Measurements from ENCODE around the gene SPRR2G. TPM values are rescaled to one million over a fixed set of nuclear protein-coding genes. Genes with fewer than 3 reads are reported as not detected.

Gene SPRR2G
- total RNA-seq, 1 experiment from 2014 or later: not detected

DNA sequence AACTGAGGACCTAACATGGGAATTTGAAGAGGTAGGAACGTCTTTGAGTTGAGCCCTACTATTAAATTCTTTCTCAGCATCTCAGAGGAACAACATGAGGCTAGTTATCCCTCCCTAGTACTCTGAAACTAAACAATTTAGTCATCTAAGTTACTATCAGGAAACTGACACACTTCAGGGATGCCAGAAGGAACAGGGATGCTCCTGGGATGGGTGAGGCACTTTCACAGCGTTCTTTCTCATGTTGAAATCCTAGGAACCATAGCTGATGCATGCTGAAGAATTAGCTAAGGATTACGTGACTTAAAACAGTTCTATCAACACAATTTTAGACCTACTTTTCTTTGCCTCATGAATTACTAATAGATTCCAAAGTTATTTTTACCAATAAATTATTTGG lies 1.8 kb upstream of the SPRR2G start:
- Histone ChIP-seq H3K36me3 (ENCODE audit: control insufficient read depth, insufficient read depth, low read length) (no peaks in the 10 kb centered on the region), H3K4me3 (ENCODE audit: low read depth in 2 of 2, low read length in 2 of 2) (no peak overlapping the region), H3K27ac (ENCODE audit: low read length) (no peak overlapping the region), H3K9me3 (ENCODE audit: control insufficient read depth, insufficient read depth, low read depth, low read length) (no peaks in the 10 kb centered on the region), H3K4me1 (ENCODE audit: control insufficient read depth, insufficient read depth, low read length) (no peaks in the 10 kb centered on the region), H3K27me3 (ENCODE audit: control insufficient read depth, insufficient read depth, low read length) (peaks cover 3% of the 10 kb centered on the region; the same call in 1 of the 2 replicates)
- TF ChIP-seq, protein P1, sequence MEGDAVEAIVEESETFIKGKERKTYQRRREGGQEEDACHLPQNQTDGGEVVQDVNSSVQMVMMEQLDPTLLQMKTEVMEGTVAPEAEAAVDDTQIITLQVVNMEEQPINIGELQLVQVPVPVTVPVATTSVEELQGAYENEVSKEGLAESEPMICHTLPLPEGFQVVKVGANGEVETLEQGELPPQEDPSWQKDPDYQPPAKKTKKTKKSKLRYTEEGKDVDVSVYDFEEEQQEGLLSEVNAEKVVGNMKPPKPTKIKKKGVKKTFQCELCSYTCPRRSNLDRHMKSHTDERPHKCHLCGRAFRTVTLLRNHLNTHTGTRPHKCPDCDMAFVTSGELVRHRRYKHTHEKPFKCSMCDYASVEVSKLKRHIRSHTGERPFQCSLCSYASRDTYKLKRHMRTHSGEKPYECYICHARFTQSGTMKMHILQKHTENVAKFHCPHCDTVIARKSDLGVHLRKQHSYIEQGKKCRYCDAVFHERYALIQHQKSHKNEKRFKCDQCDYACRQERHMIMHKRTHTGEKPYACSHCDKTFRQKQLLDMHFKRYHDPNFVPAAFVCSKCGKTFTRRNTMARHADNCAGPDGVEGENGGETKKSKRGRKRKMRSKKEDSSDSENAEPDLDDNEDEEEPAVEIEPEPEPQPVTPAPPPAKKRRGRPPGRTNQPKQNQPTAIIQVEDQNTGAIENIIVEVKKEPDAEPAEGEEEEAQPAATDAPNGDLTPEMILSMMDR (IDR thresholded peaks at IDR 0.05): no peak
- TF ChIP-seq SIN3A (IDR thresholded peaks at IDR 0.05; ENCODE audit: borderline replicate concordance, insufficient read depth, low read depth, low read length) (no peak), TCF7L2 (IDR thresholded peaks at IDR 0.05; ENCODE audit: low read depth, low read length) (no peak), POLR2AphosphoS5 (IDR thresholded peaks at IDR 0.05; ENCODE audit: low read depth, low read length) (no peak)
- TF ChIP-seq, protein P2, sequence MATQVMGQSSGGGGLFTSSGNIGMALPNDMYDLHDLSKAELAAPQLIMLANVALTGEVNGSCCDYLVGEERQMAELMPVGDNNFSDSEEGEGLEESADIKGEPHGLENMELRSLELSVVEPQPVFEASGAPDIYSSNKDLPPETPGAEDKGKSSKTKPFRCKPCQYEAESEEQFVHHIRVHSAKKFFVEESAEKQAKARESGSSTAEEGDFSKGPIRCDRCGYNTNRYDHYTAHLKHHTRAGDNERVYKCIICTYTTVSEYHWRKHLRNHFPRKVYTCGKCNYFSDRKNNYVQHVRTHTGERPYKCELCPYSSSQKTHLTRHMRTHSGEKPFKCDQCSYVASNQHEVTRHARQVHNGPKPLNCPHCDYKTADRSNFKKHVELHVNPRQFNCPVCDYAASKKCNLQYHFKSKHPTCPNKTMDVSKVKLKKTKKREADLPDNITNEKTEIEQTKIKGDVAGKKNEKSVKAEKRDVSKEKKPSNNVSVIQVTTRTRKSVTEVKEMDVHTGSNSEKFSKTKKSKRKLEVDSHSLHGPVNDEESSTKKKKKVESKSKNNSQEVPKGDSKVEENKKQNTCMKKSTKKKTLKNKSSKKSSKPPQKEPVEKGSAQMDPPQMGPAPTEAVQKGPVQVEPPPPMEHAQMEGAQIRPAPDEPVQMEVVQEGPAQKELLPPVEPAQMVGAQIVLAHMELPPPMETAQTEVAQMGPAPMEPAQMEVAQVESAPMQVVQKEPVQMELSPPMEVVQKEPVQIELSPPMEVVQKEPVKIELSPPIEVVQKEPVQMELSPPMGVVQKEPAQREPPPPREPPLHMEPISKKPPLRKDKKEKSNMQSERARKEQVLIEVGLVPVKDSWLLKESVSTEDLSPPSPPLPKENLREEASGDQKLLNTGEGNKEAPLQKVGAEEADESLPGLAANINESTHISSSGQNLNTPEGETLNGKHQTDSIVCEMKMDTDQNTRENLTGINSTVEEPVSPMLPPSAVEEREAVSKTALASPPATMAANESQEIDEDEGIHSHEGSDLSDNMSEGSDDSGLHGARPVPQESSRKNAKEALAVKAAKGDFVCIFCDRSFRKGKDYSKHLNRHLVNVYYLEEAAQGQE (IDR thresholded peaks at IDR 0.05; ENCODE audit: insufficient read depth in 1 of 2, low read depth in 2 of 2, low read length in 1 of 2): no peak
- ATAC-seq (no peak), DNase-seq (ENCODE audit: low read depth, low spot score) (no peak)
- ChIA-PET CTCF (no interaction called here), POLR2A (no interaction called here)
- intact Hi-C loops (cut with micrococcal nuclease; ENCODE audit: unreplicated experiment): no loop called here
- no TSS peak for BruUV-seq (replicated peaks)
- in situ Hi-C loops (cut with HindIII; ENCODE audit: low pct_unique_long_range_greater_than_20kb, low sequenced_read_pairs): no loop called here

DNA sequence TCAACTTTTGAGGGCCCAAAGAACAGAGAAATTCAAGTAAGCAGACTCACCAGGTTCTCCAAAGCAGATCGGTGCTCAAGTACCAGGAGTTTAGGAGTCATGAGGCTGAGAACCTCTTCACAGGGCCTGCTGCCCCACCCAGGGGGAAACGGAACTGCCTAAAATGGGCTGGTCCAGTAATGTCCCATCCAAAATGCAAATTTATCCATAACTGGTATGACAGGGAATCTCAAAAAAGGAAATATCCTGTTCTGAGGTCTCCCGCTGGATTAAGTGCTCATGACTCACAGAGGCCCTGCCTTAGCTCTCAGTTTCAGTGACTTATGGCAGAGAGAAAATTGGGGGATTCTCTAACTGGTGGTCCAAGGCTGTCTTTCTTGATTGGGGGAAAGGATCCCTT lies 9.3 kb downstream of the SPRR2G start:
- DNase-seq (ENCODE audit: low read depth, low spot score) (no peak), ATAC-seq (no peak)
- CTCF ChIA-PET: no interaction called here
- no peaks in the 10 kb centered on the region for H3K36me3 ChIP-seq (ENCODE audit: control insufficient read depth, insufficient read depth, low read length)
- H3K27ac ChIP-seq (ENCODE audit: low read length): no peak overlapping the region
- intact Hi-C loops (cut with micrococcal nuclease; ENCODE audit: unreplicated experiment) (loop anchor here (10.0 kb wide), 1 partner anchor 63 kb away; the partner anchor contains the start of gene LELP1), in situ Hi-C loops (cut with HindIII; ENCODE audit: low pct_unique_long_range_greater_than_20kb, low sequenced_read_pairs) (no loop called here)
- H3K9me3 ChIP-seq (ENCODE audit: control insufficient read depth, insufficient read depth, low read depth, low read length): no peaks in the 10 kb centered on the region
- no TSS peak for BruUV-seq (replicated peaks)
- peaks cover 12% of the 10 kb centered on the region for H3K27me3 ChIP-seq (ENCODE audit: control insufficient read depth, insufficient read depth, low read length)
- TF ChIP-seq, protein P2 (IDR thresholded peaks at IDR 0.05; ENCODE audit: insufficient read depth in 1 of 2, low read depth in 2 of 2, low read length in 1 of 2): no peak
- no peak for TF ChIP-seq TCF7L2 (IDR thresholded peaks at IDR 0.05; ENCODE audit: low read depth, low read length)
- TF ChIP-seq POLR2AphosphoS5 (IDR thresholded peaks at IDR 0.05; ENCODE audit: low read depth, low read length): no peak
- TF ChIP-seq, protein P1 (IDR thresholded peaks at IDR 0.05): no peak
- TF ChIP-seq SIN3A (IDR thresholded peaks at IDR 0.05; ENCODE audit: borderline replicate concordance, insufficient read depth, low read depth, low read length): no peak
- no peaks in the 10 kb centered on the region for H3K4me1 ChIP-seq (ENCODE audit: control insufficient read depth, insufficient read depth, low read length)
- POLR2A ChIA-PET: no interaction called here
- H3K4me3 ChIP-seq (ENCODE audit: low read depth in 2 of 2, low read length in 2 of 2): no peak overlapping the region
